Endothelial cell of umbilical vein (primary cell): Measurements from ENCODE around the gene SEMA4D. TPM values are rescaled to one million over a fixed set of nuclear protein-coding genes. Genes with fewer than 3 reads are reported as not detected.

ENCODE experiments used
- BruUV-seq: library from RNA; stranded (reverse); fragments of 400-500 nt; replicated peaks from 2 replicates; lab custom pipeline; 2021; lab: Mats Ljungman, UMichigan
- CTCF ChIA-PET: fragments of 300-600, 350-600 bp; sonication (Branson Sonifier 250); formaldehyde crosslinking; loops from one replicate; lab custom pipeline; 2021; ENCODE audit warnings: antibody characterized with exemption, inconsistent platforms; lab: Charles Lee
- POLR2A ChIA-PET: fragments of 300-600, 350-600 bp; sonication (Branson Sonifier 250); formaldehyde crosslinking; loops from one replicate; lab custom pipeline; 2021; ENCODE audit warnings: antibody characterized with exemption, inconsistent platforms; lab: Charles Lee
- DNase-seq: peaks from one replicate; pipeline ENCODE4 v3.0.0-alpha.2; 2011; ENCODE audit warnings: low read depth, low spot score
- FAIRE-seq: peaks from 2 replicates; lab custom pipeline; 2011; peaks lifted over from hg19 to GRCh38; lab: Jason Lieb, UNC
- H2AFZ ChIP-seq: 2 replicates; pipeline ENCODE4 v1.6.0; 2012; ENCODE audit warnings: low read depth, low read length, control low read depth, inconsistent platforms
- H3K27ac ChIP-seq: 2 replicates; pipeline ENCODE4 v1.5.1; 2011; ENCODE audit warnings: low read depth, mild to moderate bottlenecking, control low read depth, low read length, moderate library complexity; ENCODE audit not compliant: insufficient read depth
- H3K27me3 ChIP-seq, 2 experiments: 2 replicates each; pipeline versions ENCODE4 v1.6.0 to v1.6.1; 2011; ENCODE audit warnings: low read length in 2 of 2, mixed read lengths in 1 of 2; ENCODE audit not compliant: control insufficient read depth in 2 of 2, insufficient read depth in 2 of 2
- H3K36me3 ChIP-seq, 2 experiments: 2 replicates in 1 of 2; 3 replicates in 1 of 2; pipeline ENCODE4 v1.5.1; 2011; ENCODE audit warnings: low read length in 2 of 2, mild to moderate bottlenecking in 1 of 2, moderate library complexity in 1 of 2; ENCODE audit not compliant: control insufficient read depth in 2 of 2, insufficient read depth in 2 of 2; ENCODE audit errors: extremely low read depth in 1 of 2
- H3K4me1 ChIP-seq: 3 replicates; pipeline ENCODE4 v1.5.1; 2011; ENCODE audit warnings: mild to moderate bottlenecking, low read length; ENCODE audit not compliant: control insufficient read depth, insufficient read depth; ENCODE audit errors: extremely low read depth
- H3K4me2 ChIP-seq: 2 replicates; pipeline ENCODE4 v1.6.1; 2011; ENCODE audit warnings: low read length, control low read depth, mixed read lengths; ENCODE audit not compliant: insufficient read depth
- H3K4me3 ChIP-seq, 3 experiments: fragments of 200-600 bp in 1 of 3; sonication (generic), shearing (Covaris generic) in 1 of 3; replicated peaks in 1 of 3; 2 replicates each; pipeline ENCODE4 v1.5.1; 2011 to 2016; ENCODE audit warnings: control low read depth in 3 of 3, low read length in 3 of 3, mild to moderate bottlenecking in 2 of 3, inconsistent platforms in 1 of 3, low read depth in 1 of 3, moderate library complexity in 1 of 3; ENCODE audit not compliant: insufficient read depth in 1 of 3
- H3K79me2 ChIP-seq: 2 replicates; pipeline ENCODE4 v1.6.0; 2012; ENCODE audit warnings: low read length, inconsistent platforms; ENCODE audit not compliant: control insufficient read depth, insufficient read depth
- H3K9ac ChIP-seq: replicated peaks from 2 replicates; pipeline ENCODE3; 2011; ENCODE audit warnings: low read length, control low read depth; ENCODE audit not compliant: insufficient read depth; ENCODE audit errors: extremely low read depth
- H3K9me1 ChIP-seq: replicated peaks from 3 replicates; pipeline ENCODE4 v1.6.0; 2011; ENCODE audit warnings: mild to moderate bottlenecking, low read length; ENCODE audit not compliant: control insufficient read depth, insufficient read depth; ENCODE audit errors: extremely low read depth
- H3K9me3 ChIP-seq: replicated peaks from 2 replicates; pipeline ENCODE4 v1.5.1; 2012; ENCODE audit warnings: low read length, inconsistent platforms; ENCODE audit not compliant: control insufficient read depth, insufficient read depth
- H4K20me1 ChIP-seq: replicated peaks from 2 replicates; pipeline ENCODE3; 2011; ENCODE audit warnings: mild to moderate bottlenecking, low read length; ENCODE audit not compliant: control insufficient read depth, insufficient read depth; ENCODE audit errors: extremely low read depth
- CTCF ChIP-seq, 2 donors: IDR thresholded peaks; 1 replicate in 1 of 2; 2 replicates in 1 of 2; pipeline ENCODE4 v1.5.1; 2011; ENCODE audit warnings: low read length in 2 of 2, mild to moderate bottlenecking in 2 of 2, moderate library complexity in 2 of 2, control low read depth in 1 of 2, inconsistent platforms in 1 of 2, low read depth in 1 of 2; ENCODE audit not compliant: insufficient read depth in 1 of 2; ENCODE audit errors: extremely low read depth in 1 of 2
- EZH2 ChIP-seq: IDR thresholded peaks from 2 replicates; pipeline ENCODE4 v1.6.1; 2012; ENCODE audit warnings: borderline replicate concordance, low read depth, mild to moderate bottlenecking, moderate library complexity, low read length, inconsistent platforms; ENCODE audit not compliant: severe bottlenecking
- FOS ChIP-seq: IDR thresholded peaks from 2 replicates; pipeline ENCODE4 v1.6.1; 2011; ENCODE audit warnings: mild to moderate bottlenecking, low read length, moderate library complexity, borderline replicate concordance; ENCODE audit not compliant: insufficient read depth
- GATA2 ChIP-seq: IDR thresholded peaks from 2 replicates; pipeline ENCODE4 v1.7.0; 2011; ENCODE audit warnings: low read depth, mild to moderate bottlenecking, moderate library complexity, mixed read lengths, low read length; ENCODE audit not compliant: insufficient read length, insufficient read depth
- JUN ChIP-seq: IDR thresholded peaks from 2 replicates; pipeline ENCODE4 v1.6.1; 2011; ENCODE audit warnings: borderline replicate concordance, low read depth; ENCODE audit not compliant: insufficient read length, insufficient read depth
- MAX ChIP-seq: IDR thresholded peaks from 2 replicates; pipeline ENCODE4 v1.6.1; 2011; ENCODE audit not compliant: insufficient read depth, insufficient read length
- MYC ChIP-seq: IDR thresholded peaks from one replicate; pipeline ENCODE4 v1.6.1; 2011; ENCODE audit warnings: mild to moderate bottlenecking, low read depth, low read length
- POLR2A ChIP-seq: IDR thresholded peaks from 2 replicates; pipeline ENCODE4 v1.6.1; 2012; ENCODE audit warnings: low read depth, mild to moderate bottlenecking, control low read depth, low read length
- POLR2AphosphoS5 ChIP-seq: IDR thresholded peaks from 2 replicates; pipeline ENCODE4 v1.6.1; 2012; ENCODE audit warnings: low read depth, mild to moderate bottlenecking, control low read depth, low read length, moderate library complexity; ENCODE audit not compliant: insufficient read depth
- dilution Hi-C: fragments of 300-500 bp; cut with MboI; formaldehyde crosslinking; loops from one replicate; pipeline ENCODE4 v1.15.0; 2019; ENCODE audit warnings: low sequenced_read_pairs; ENCODE audit not compliant: extremely low pct_ligation_motif_present
- intact Hi-C: fragments of 100-400 bp; cut with micrococcal nuclease; formaldehyde crosslinking; loops from one replicate; pipeline ENCODE4 v1.10.0; 2022
- polyA plus RNA-seq, 4 experiments: library from polyadenylated mRNA; depleted of rRNA in 3 of 4; stranded (reverse) in 3 of 4; unstranded in 1 of 4; fragments of >200 nt; gene quantifications; 2 replicates each; pipeline versions ENCODE4 v1.2.1 to v1.2.3, GENCODE V29; 2011 to 2012; ENCODE audit warnings: missing spikeins in 1 of 4
- total RNA-seq: library from RNA; stranded (reverse); gene quantifications from 2 replicates; pipeline ENCODE4 v1.2.3, GENCODE V29; 2021

Gene SEMA4D
- total and polyA plus RNA-seq, 2 donors (not counting 3 experiments of a cell fraction or from before 2014, with no cell fraction given) = 3.9 to 15.7 TPM

- H3K36me3 ChIP-seq = no peaks in the 10 kb centered on the region
- DNase-seq = no peak
- no TSS peak for BruUV-seq
- TF ChIP-seq MAX (no peak), JUN (no peak), MYC (no peak), POLR2A (no peak), GATA2 (no peak), EZH2 (no peak), CTCF (IDR thresholded peaks at IDR 0.05; ENCODE audit: extremely low read depth in 1 of 2, insufficient read depth in 1 of 2, low read depth in 1 of 2, low read length in 2 of 2) (no peak), POLR2AphosphoS5 (no peak), FOS (no peak)
- H3K27ac ChIP-seq = no peak overlapping the region
- no peaks in the 10 kb centered on the region for H3K79me2 ChIP-seq
- H3K4me1 ChIP-seq = no peaks in the 10 kb centered on the region
- ChIA-PET POLR2A (no interaction called here), CTCF (no interaction called here)
- no peaks in the 10 kb centered on the region for H3K9me3 ChIP-seq
- FAIRE-seq = no peak
- H3K27me3 ChIP-seq = no peaks in the 10 kb centered on the region
- intact Hi-C loops (no loop called here), dilution Hi-C loops (no loop called here)
- no peak overlapping the region for H3K9ac ChIP-seq
- H3K4me3 ChIP-seq = no peak overlapping the region
- no peak overlapping the region for H2AFZ ChIP-seq
- no peak overlapping the region for H3K4me2 ChIP-seq
- no peaks in the 10 kb centered on the region for H3K9me1 ChIP-seq
- no peaks in the 10 kb centered on the region for H4K20me1 ChIP-seq
Observed at GRCh38 chr9:89418882-89419640, 78.9 kb downstream of the SEMA4D start.
